Naive thymus-derived CD4-positive, alpha-beta T cell (primary cell): Measurements from ENCODE around the gene CCDC149. TPM values are rescaled to one million over a fixed set of nuclear protein-coding genes. Genes with fewer than 3 reads are reported as not detected.

Experiments
- ATAC-seq: fragments of 150-1000 bp; cut with Tn5 transposase; 2 replicates; pipeline ENCODE4 v1.10.0; 2021; ENCODE audit warnings: mild to moderate bottlenecking, moderate library complexity
- CTCF ChIA-PET: fragments of 350-600 bp; sonication (Branson Sonifier 250); formaldehyde crosslinking; loops from one replicate; lab custom pipeline; 2021; ENCODE audit warnings: antibody characterized with exemption; lab: Charles Lee
- POLR2A ChIA-PET: fragments of 350-600 bp; sonication (Branson Sonifier 250); formaldehyde crosslinking; loops from one replicate; lab custom pipeline; 2021; ENCODE audit warnings: antibody characterized with exemption, inconsistent platforms; lab: Charles Lee
- DNase-seq, 9 donors: peaks; one replicate each; pipeline versions ENCODE4 v3.0.0 to v3.0.0-alpha.2; 2020 to 2022; ENCODE audit warnings: mixed read lengths in 1 of 9
- H3K27ac ChIP-seq: one replicate; pipeline ENCODE4 v1.7.0; 2013; ENCODE audit warnings: mild to moderate bottlenecking, low read depth, low read length, moderate library complexity
- H3K27me3 ChIP-seq, 2 donors: one replicate each; pipeline ENCODE4 v1.7.0; 2013; ENCODE audit warnings: low read length in 2 of 2, mild to moderate bottlenecking in 2 of 2, moderate library complexity in 2 of 2; ENCODE audit not compliant: control insufficient read depth in 2 of 2, insufficient read depth in 2 of 2
- H3K36me3 ChIP-seq, 3 experiments: 1 replicate in 2 of 3; 2 replicates in 1 of 3; pipeline ENCODE4 v1.7.0; 2013; ENCODE audit warnings: low read length in 3 of 3, mild to moderate bottlenecking in 3 of 3, moderate library complexity in 1 of 3; ENCODE audit not compliant: insufficient read depth in 3 of 3, control insufficient read depth in 2 of 3
- H3K4me1 ChIP-seq, 2 donors: one replicate each; pipeline ENCODE4 v1.7.0; 2013; ENCODE audit warnings: low read length in 2 of 2, mild to moderate bottlenecking in 2 of 2, moderate library complexity in 1 of 2; ENCODE audit not compliant: control insufficient read depth in 2 of 2, insufficient read depth in 2 of 2
- H3K4me3 ChIP-seq: 2 replicates; pipeline ENCODE4 v1.7.0; 2013; ENCODE audit warnings: mild to moderate bottlenecking, low read length
- H3K9me3 ChIP-seq, 3 experiments: 1 replicate in 2 of 3; 2 replicates in 1 of 3; pipeline ENCODE4 v1.7.0; 2013; ENCODE audit warnings: low read length in 3 of 3; ENCODE audit not compliant: control insufficient read depth in 2 of 3
- H3K27ac Mint-ChIP-seq, 9 donors: one replicate each; pipeline ENCODE4 v1.8.0; 2020 to 2022; ENCODE audit warnings: mixed read lengths in 9 of 9, mild to moderate bottlenecking in 8 of 9, moderate library complexity in 5 of 9, inconsistent platforms in 2 of 9
- H3K27me3 Mint-ChIP-seq, 5 donors: one replicate each; pipeline ENCODE4 v1.8.0; 2021 to 2022; ENCODE audit warnings: mixed read lengths in 5 of 5, mild to moderate bottlenecking in 1 of 5
- H3K36me3 Mint-ChIP-seq, 5 donors: one replicate each; pipeline ENCODE4 v1.8.0; 2020 to 2022; ENCODE audit warnings: mixed read lengths in 5 of 5, mild to moderate bottlenecking in 3 of 5, inconsistent platforms in 1 of 5
- H3K4me1 Mint-ChIP-seq, 7 donors: one replicate each; pipeline ENCODE4 v1.8.0; 2020 to 2022; ENCODE audit warnings: mixed read lengths in 7 of 7, mild to moderate bottlenecking in 3 of 7, inconsistent platforms in 1 of 7
- H3K4me3 Mint-ChIP-seq, 10 donors: one replicate each; pipeline ENCODE4 v1.8.0; 2020 to 2022; ENCODE audit warnings: mild to moderate bottlenecking in 10 of 10, mixed read lengths in 10 of 10, moderate library complexity in 6 of 10, inconsistent platforms in 2 of 10
- H3K9me3 Mint-ChIP-seq, 11 donors: one replicate each; pipeline ENCODE4 v1.8.0; 2020 to 2022; ENCODE audit warnings: mixed read lengths in 11 of 11, mild to moderate bottlenecking in 4 of 11, inconsistent platforms in 1 of 11, moderate library complexity in 1 of 11
- intact Hi-C, 2 donors: fragments of 100-400 bp; cut with micrococcal nuclease; formaldehyde crosslinking; loops; one replicate each; pipeline ENCODE4 v1.15.1; 2023
- polyA plus RNA-seq, 2 donors: library from polyadenylated mRNA; unstranded; fragments of 300-500 nt; fragmentation: Illumina TruSeq; gene quantifications; one replicate each; pipeline ENCODE4 v1.2.3, GENCODE V29; 2021
- total RNA-seq, 6 experiments: library from RNA in 5 of 6; stranded (reverse) in 5 of 6; gene quantifications; 1 replicate in 5 of 6; 2 replicates in 1 of 6; pipeline ENCODE4 v1.2.3 and lab custom pipeline; 2021 to 2026

CCDC149 gene
- total and polyA plus RNA-seq, 7 experiments from 2014 or later = 0.19 to 6.7 (median 0.36) TPM; not detected in 3

- Mint-ChIP-seq H3K36me3 (no peaks in the 10 kb centered on the region), H3K27me3 (peaks cover 0 to 13% (median 4%) of the 10 kb centered on the region in 5 donors), H3K4me3 (no peak overlapping the region), H3K27ac (no peak overlapping the region), H3K9me3 (peaks cover 0 to 3% (median 0%) of the 10 kb centered on the region in 11 donors), H3K4me1 (no peaks in the 10 kb centered on the region)
- Histone ChIP-seq H3K36me3 (no peaks in the 10 kb centered on the region), H3K4me1 (no peaks in the 10 kb centered on the region), H3K4me3 (no peak overlapping the region), H3K27me3 (no peaks in the 10 kb centered on the region), H3K27ac (no peak overlapping the region), H3K9me3 (no peaks in the 10 kb centered on the region)
- ChIA-PET POLR2A (no interaction called here), CTCF (no interaction called here)
- ATAC-seq = no peak
- intact Hi-C loops = no loop called here
- no peak for DNase-seq
Observed at GRCh38 chr4:24853142-24853541, 59.7 kb downstream of the CCDC149 start.

GRCh38 chr4:24850674-24851073 lies 62.2 kb downstream of the CCDC149 start:
- Histone ChIP-seq H3K36me3 (no peaks in the 10 kb centered on the region), H3K4me3 (no peak overlapping the region), H3K9me3 (no peaks in the 10 kb centered on the region), H3K27me3 (no peaks in the 10 kb centered on the region), H3K4me1 (no peaks in the 10 kb centered on the region), H3K27ac (no peak overlapping the region)
- H3K4me3 Mint-ChIP-seq = no peak overlapping the region
- intact Hi-C loops = no loop called here
- ChIA-PET POLR2A (no interaction called here), CTCF (no interaction called here)
- H3K27me3 Mint-ChIP-seq = peaks cover 0 to 9% (median 4%) of the 10 kb centered on the region in 5 donors
- H3K4me1 Mint-ChIP-seq = no peaks in the 10 kb centered on the region
- peaks cover 0 to 3% (median 0%) of the 10 kb centered on the region in 11 donors for H3K9me3 Mint-ChIP-seq
- DNase-seq (no peak), ATAC-seq (no peak)
- H3K36me3 Mint-ChIP-seq = no peaks in the 10 kb centered on the region
- no peak overlapping the region for H3K27ac Mint-ChIP-seq

- no peak overlapping the region for H3K4me3 Mint-ChIP-seq
- DNase-seq = no peak
- Histone ChIP-seq H3K27me3 (no peaks in the 10 kb centered on the region), H3K9me3 (no peaks in the 10 kb centered on the region), H3K4me3 (no peak overlapping the region), H3K27ac (no peak overlapping the region), H3K36me3 (no peaks in the 10 kb centered on the region), H3K4me1 (no peaks in the 10 kb centered on the region)
- peaks cover 0 to 3% (median 0%) of the 10 kb centered on the region in 11 donors for H3K9me3 Mint-ChIP-seq
- H3K27me3 Mint-ChIP-seq = peaks cover 0 to 6% (median 4%) of the 10 kb centered on the region in 5 donors
- no peak for ATAC-seq
- no peaks in the 10 kb centered on the region for H3K4me1 Mint-ChIP-seq
- H3K27ac Mint-ChIP-seq = no peak overlapping the region
- no peaks in the 10 kb centered on the region for H3K36me3 Mint-ChIP-seq
- ChIA-PET CTCF (no interaction called here), POLR2A (no interaction called here)
- intact Hi-C loops = no loop called here
Observed at GRCh38 chr4:24849756-24850155, 63.1 kb downstream of the CCDC149 start.

- ChIA-PET CTCF (no interaction called here), POLR2A (no interaction called here)
- intact Hi-C loops = no loop called here
- Mint-ChIP-seq H3K4me1 (no peaks in the 10 kb centered on the region), H3K27ac (no peak overlapping the region), H3K9me3 (peaks cover 0 to 2% (median 0%) of the 10 kb centered on the region in 11 donors), H3K36me3 (no peaks in the 10 kb centered on the region), H3K27me3 (peaks cover 0 to 5% (median 4%) of the 10 kb centered on the region in 5 donors), H3K4me3 (no peak overlapping the region)
- Histone ChIP-seq H3K4me3 (no peak overlapping the region), H3K36me3 (no peaks in the 10 kb centered on the region), H3K9me3 (no peaks in the 10 kb centered on the region), H3K27ac (no peak overlapping the region), H3K4me1 (no peaks in the 10 kb centered on the region), H3K27me3 (no peaks in the 10 kb centered on the region)
- ATAC-seq (no peak), DNase-seq (no peak)
Observed at GRCh38 chr4:24849351-24849750, 63.5 kb downstream of the CCDC149 start.

GRCh38 chr4:24846716-24847115 lies 66.1 kb downstream of the CCDC149 start:
- Histone ChIP-seq H3K27me3 (no peaks in the 10 kb centered on the region), H3K36me3 (no peaks in the 10 kb centered on the region), H3K4me1 (no peaks in the 10 kb centered on the region), H3K9me3 (no peaks in the 10 kb centered on the region), H3K27ac (no peak overlapping the region), H3K4me3 (no peak overlapping the region)
- ChIA-PET POLR2A (no interaction called here), CTCF (no interaction called here)
- intact Hi-C loops = no loop called here
- DNase-seq (no peak), ATAC-seq (no peak)
- Mint-ChIP-seq H3K9me3 (peaks cover 0 to 1% (median 0%) of the 10 kb centered on the region in 11 donors), H3K4me1 (no peaks in the 10 kb centered on the region), H3K27ac (no peak overlapping the region), H3K4me3 (no peak overlapping the region), H3K36me3 (no peaks in the 10 kb centered on the region), H3K27me3 (peaks cover 0 to 4% (median 0%) of the 10 kb centered on the region in 5 donors)

GRCh38 chr4:24845902-24846301 lies 66.9 kb downstream of the CCDC149 start:
- no peaks in the 10 kb centered on the region for H3K4me1 ChIP-seq
- H3K27ac Mint-ChIP-seq = no peak overlapping the region
- peaks cover 0 to 1% (median 0%) of the 10 kb centered on the region in 11 donors for H3K9me3 Mint-ChIP-seq
- ChIA-PET POLR2A (no interaction called here), CTCF (no interaction called here)
- no peaks in the 10 kb centered on the region for H3K4me1 Mint-ChIP-seq
- no peak overlapping the region for H3K27ac ChIP-seq
- no peak for ATAC-seq
- H3K4me3 Mint-ChIP-seq = no peak overlapping the region
- peaks cover 0 to 4% (median 0%) of the 10 kb centered on the region in 5 donors for H3K27me3 Mint-ChIP-seq
- intact Hi-C loops = no loop called here
- no peaks in the 10 kb centered on the region for H3K27me3 ChIP-seq
- no peaks in the 10 kb centered on the region for H3K36me3 Mint-ChIP-seq
- H3K36me3 ChIP-seq = no peaks in the 10 kb centered on the region
- H3K9me3 ChIP-seq = no peaks in the 10 kb centered on the region
- H3K4me3 ChIP-seq = no peak overlapping the region
- no peak for DNase-seq

- Mint-ChIP-seq H3K4me3 (no peak overlapping the region), H3K36me3 (no peaks in the 10 kb centered on the region), H3K27ac (no peak overlapping the region), H3K9me3 (peaks cover 0 to 1% (median 0%) of the 10 kb centered on the region in 11 donors), H3K4me1 (no peaks in the 10 kb centered on the region), H3K27me3 (peaks cover 0 to 4% (median 0%) of the 10 kb centered on the region in 5 donors)
- H3K9me3 ChIP-seq = no peaks in the 10 kb centered on the region
- no peaks in the 10 kb centered on the region for H3K4me1 ChIP-seq
- ChIA-PET POLR2A (no interaction called here), CTCF (no interaction called here)
- ATAC-seq (no peak), DNase-seq (no peak)
- no peaks in the 10 kb centered on the region for H3K27me3 ChIP-seq
- H3K4me3 ChIP-seq = no peak overlapping the region
- no peaks in the 10 kb centered on the region for H3K36me3 ChIP-seq
- no peak overlapping the region for H3K27ac ChIP-seq
- intact Hi-C loops = no loop called here
Observed at GRCh38 chr4:24845132-24845531, 67.7 kb downstream of the CCDC149 start.
